ENCODE measurements around the gene CDC42BPB.

CDC42BPB gene

DNA sequence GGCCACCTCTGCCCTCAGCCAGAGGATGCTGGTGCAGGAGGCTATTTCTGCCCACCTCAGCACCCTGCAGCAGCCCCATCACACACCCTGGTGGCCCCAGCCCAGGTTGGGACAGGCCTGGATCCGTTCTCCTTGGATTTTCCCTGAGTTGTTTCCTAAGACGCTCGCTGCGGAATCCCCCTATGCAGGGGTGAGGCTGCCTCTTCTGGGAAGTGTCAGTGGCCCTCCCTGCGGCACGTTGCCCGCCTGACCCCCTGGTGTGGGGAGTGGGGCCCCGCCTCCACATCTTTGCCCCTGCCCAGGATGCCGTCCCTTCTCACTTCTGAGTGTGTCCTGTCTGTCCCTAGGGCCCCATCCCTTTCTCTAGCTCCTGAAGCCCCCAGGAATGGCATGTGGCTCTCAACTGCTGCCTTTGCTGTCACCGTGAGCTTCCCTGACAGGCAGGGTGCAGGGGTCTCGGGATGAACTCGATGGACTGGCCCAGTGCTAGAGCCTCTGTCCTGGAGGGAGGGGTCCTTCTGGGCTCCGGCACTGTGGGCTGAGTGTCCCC lies 36.6 kb upstream of the CDC42BPB start:
- no peak for ATAC-seq

GRCh38 chr14:103091883-103092222 lies 34.5 kb upstream of the CDC42BPB start:
- no peak for ATAC-seq

DNA sequence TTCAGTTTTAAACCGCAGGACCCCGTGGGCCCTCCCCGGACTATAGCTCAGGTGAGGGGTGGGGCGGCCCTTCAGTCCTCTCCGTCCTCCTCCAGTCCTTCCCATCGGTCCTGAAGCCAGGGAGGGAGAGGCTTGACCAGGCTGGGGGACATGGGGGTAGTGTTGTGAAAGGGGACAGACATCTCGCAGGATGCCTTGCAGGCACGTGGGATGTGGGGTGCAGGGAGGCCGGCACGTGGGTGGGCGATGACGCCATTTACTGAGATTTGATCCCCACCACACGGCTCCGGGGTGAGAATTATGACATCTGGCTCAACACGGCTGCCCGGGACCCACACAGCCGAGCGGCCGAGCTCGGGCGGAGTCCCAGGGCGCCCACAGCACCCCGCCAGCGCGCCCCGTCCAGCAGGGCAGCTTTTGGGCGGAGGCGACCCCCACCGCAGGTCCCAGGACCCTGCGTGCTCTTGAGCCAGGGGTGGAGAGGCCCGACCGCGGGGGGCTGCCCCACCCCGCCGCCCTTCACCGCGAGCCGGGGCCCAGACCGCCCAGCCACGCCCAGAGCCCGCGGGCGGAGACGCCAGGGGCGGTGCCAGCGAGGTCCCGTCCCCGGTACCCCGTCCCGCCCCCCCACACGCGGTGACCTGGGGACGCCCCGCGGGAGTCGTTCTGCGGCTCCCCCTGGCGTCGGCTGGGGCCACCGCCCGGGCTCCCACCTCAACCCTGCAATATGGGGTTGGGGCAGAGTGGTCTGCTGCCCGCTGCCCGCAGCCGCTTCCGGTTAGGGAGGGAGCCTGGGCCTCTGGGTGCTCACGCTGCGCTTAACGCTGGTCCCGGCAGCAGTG lies 33.9 kb upstream of the CDC42BPB start:
- ATAC-seq = peak; percentile 83 to 86

GRCh38 chr14:103090481-103091020 lies 33.2 kb upstream of the CDC42BPB start:
- ATAC-seq = no peak

DNA sequence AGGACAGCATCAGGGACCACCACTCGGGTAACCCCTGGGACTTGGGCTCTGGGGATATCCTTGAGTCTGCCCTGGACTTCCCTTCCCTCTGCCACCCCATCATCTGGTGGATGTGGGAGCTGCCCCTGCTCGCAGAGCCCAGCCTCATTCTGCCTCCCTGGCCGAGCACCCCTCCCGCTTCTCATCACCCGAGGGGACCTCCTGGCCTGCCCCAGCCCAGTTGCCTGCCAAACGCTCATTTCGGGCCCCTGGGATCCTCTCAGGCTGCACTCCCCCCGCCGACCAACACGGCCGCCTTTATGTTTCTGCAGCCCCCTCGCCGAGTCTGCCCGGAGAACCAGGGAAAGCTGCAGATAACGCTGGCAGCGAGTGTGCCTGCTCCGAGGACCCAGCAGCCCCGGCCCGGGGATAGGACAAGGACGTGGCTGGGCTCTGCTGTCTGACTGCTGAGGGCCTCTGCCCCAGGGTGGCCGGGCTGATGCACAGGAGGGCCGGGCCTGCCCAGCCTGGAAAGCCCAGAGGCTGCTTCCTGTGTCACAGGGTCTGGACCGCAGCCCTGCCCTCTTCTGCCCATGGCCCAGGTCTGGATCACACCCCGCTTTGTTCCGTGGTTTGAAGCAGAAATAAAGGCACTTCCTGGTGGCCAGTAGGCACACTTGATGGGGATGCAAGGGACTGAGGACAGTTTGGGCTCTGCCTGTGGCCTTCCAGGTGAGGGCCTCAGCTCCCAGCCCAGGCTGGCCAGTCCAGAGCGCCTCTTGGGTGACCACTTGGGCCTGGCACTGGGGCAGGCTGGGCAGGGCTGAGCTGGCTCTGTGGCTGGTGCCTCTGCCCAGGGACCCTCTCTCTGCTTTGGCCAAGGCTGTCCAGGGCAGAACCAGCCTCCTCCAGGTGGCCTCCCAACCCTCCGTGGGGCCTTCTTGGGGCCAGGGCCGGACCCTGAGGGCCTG lies 32.3 kb upstream of the CDC42BPB start:
- no peak for ATAC-seq

DNA sequence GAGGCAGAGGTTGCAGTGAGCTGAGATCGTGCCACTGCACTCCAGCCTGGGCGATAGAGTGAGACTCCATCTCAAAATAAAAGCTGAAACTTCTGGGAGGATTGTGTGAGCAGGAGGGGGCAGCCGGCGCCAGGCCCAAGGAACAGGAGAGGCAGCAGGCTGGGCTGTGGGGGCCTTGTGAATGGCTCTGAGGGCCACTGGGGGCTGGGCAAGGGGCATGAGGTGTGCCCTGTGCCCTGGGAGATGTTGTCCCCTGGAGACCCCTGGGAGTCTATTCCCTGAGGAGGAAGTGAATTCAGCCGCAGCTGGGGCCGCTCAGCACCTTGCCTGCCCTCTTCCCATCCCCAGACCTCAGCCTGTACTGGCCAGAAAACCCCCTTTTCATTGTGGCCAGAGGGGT lies 31.6 kb upstream of the CDC42BPB start:
- no peak for ATAC-seq

GRCh38 chr14:103087343-103087835 lies 30.0 kb upstream of the CDC42BPB start:
- ATAC-seq = no peak

DNA sequence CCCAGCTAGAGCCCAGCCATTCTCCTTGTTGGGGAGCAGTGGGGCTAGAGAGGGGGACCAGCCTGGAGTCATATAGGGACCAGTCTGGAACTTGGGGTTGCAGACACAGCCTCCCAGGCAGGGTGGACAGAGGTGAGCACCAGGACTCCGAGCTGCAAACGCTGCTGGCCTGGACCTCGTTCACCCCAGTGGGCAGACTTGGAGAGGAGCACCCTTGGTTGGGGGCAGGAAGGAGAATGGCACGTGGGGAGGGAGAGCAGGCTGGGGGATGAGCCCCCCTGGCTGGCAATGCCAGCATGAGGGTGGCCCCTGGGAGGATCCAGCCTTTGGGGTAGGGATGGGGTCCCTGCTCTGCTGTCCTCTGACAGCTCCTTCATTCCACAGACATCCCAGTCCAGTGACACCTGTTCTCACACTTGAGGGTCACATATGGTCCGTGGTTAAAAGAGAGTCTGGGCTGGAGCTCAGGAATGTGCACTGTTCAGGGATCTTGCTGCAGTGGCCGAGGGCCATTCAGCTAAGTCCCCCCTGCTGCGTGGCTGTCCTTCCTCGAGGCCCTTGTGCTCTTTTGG lies 29.5 kb upstream of the CDC42BPB start:
- no peak for ATAC-seq

DNA sequence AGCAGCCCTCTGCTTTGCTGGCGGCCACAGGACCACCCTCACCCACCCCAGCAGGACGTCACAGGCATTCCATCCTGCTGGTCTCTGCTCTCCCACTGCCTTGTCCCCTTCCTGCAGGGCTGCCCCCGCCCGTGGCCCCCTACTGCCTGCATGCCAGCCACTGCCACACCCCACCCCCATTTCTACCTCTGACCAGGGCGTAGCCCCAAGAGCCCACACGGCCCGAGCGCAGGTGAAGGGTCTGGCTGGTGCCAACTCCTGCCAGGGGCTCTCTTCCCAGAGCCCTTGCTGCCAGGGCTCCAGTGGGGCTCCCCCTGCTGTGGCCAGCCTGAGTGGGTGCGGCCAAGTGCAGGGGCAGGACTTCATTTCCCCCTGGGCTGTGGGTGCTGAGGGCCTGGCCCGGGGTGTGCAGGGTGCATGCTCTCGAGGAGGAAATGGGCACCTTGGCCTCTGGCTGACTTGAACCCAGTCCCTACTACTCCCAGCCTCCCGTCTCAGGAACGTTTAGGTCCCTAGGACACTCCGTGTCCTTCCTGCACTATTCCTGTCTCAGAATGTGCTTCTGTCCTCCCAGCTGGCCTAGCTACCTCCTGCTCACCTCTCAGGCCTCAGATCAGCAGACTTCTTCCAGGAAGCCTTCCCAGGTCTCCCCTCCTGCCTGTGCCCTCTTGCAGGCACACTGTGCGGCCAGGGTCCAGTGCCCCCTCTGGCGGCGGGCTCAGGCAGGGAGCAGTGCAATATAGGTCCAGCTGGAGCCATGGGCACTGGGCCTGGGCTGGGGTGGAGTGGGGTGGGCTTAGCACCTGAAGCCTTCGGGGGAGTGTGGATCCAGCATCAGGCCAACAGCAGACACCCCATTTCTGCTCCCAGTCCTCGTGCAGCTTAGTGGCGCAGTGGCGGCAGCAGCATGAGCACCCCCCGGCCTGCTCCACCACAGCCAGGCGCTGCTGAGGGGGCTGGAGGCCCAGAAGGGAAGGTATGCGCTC lies 28.1 kb upstream of the CDC42BPB start:
- no peak for ATAC-seq

DNA sequence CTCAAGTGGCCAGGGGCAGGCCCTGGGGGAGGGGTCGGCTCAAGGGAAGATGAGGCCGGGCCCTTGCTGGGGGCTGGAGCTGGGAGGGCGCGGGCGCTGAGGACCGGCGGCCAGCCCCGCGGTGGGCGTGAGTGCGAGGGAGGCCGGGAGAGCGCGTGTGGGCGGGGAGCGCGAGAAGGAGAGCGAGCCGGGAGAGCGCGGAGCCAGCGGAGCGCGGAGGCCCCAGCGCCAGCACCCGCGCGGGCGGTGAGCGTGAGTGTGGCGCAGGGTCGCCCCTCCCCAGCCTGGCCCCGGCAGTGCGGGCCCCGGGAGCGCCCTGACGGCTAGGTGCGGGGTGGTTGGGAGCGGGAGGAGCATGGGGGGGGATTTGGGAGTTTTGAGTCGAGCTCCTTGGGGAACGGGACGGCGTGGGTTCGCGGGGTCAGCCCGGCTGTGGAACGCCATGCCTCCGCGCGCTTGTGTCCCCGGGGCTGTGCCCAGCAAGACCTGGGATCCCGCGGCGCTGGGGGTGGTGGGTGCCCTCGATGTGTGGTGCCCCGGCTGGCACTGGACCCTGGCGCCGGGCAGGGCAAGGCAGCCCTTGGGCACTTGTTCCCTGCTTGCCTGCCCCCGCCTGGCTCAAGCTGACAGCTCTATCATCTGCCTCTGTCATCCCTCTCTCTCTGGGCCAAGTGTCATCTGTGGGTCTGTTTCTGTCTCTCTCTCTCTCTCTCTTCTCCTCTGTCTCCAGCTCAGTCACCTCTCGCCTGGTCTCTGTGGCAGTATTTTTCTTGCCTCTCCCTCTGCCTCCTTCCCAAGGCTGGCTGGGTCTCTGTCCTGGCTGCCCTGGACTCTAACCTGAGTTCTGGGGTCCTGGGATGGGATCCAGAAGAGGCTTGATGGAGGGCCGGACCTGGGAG lies 26.9 kb upstream of the CDC42BPB start, which contains the start of gene LBHD2:
Gene LBHD2, plus strand, starts transcription at position 190 of the 899 bp plus-strand sequence. CDS start 1,803 bp downstream, outside the sequence.
- no peak for ATAC-seq

DNA sequence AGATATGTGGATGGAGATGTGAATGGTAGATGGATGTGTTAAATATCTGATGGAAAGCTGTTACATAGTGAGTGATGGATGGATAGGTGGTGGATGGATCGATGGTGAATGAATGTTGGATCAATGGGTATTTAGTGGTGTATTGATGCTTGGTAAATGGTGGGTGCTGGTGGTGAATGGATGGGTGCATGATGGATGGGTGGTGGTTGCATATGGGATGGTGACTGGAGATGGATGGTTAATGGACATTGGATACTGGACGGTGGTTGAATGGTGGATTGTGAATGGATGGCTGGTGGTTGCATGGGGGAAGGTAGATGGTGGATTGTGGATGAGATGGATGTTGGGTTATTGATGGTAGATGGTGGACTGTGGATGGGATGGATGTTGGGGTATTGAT lies 24.6 kb upstream of the CDC42BPB start:
- no peak for ATAC-seq

- no peak for ATAC-seq
These were observed 21.7 kb upstream of the CDC42BPB start for GRCh38 chr14:103078860-103079587.

DNA sequence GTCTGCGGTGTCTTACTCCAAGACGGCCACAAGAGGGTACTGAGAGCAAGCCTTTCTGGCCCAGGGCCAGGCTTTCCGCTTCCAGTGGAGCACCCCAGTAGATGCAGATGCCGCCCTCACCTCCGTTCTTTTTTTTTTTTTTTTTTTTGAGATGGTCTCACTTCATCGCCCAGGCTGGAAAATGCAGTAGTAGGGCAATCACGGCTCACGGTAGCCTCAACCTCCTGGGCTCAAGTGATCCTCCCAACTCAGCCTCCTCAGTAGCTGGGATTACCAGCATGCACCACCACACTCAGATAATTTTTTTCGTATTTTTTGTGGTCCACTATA lies 21.0 kb upstream of the CDC42BPB start:
- ATAC-seq = peak; percentile 50 to 65

GRCh38 chr14:103074729-103075367 lies 17.5 kb upstream of the CDC42BPB start:
- no peak for ATAC-seq

GRCh38 chr14:103073876-103074728 lies 16.8 kb upstream of the CDC42BPB start:
- ATAC-seq = no peak

DNA sequence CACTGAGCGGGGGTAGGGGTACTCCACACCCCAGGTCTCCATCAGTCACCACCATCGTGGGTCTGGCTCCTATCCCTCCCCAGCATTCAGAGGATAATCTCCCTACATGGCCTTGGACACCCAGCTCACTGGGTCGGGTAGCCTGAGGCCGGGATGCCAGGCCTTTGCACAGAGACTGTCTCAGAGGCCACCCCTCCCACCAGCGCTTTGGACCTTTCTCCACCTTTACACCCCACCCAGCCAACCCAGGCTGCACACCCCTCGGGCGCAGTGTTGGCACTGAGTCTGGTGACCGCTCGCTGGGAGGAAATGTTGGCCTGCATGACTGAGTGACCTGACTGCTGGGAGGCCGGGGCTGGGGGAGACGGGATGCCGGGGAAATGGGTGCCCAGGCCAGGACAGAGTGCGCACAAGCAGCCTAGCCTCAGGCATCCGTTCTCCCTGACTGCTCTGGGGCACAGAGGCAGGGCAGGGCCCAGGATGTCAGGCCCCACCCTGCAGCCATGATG lies 16.1 kb upstream of the CDC42BPB start:
- ATAC-seq = no peak

DNA sequence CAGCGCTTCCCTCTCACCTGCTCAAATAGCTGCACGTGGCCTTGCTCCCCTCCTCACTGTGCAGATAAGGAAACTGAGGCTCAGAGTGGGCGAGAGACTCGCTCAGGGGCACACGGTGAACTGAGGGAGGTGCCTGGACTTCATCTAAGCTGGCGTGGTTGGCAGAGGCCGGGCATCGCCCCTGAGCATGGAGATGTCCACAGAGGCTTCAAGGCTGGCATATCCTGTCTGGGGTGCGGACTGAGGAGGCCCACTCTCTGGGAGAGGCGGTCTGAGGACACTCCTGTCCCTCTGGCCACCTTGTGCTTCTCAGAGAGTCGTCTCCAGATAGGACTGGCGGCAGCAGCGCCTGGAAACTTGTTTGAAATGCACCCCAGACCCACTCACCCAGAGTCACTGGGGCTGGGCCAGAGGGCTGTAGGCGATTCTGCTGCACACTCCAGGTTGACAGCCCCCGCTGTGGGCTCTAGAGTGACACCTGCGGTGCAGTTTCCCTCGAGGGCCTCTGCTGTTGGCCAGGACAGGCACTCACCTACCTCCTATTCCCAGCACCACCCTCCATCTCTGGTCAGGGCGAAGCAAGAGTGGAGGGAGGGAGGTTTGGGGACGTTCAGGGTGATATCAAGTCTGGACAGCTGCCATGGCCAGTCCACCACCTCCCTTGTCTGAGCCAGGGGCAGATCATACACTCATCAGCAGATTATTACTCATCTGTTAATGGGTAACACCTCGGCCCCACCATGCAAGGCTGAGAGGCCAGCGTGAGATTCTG lies 15.4 kb upstream of the CDC42BPB start:
- ATAC-seq = no peak

Data from activated CD4-positive, CD25-positive, alpha-beta regulatory T cell treated with anti-CD3 and anti-CD28 coated beads, Interleukin-2, amount 50 U/mL, for 24 hours (primary cell).